Measurements from ENCODE around the gene SLC25A12. TPM values are rescaled to one million over a fixed set of nuclear protein-coding genes. Genes with fewer than 3 reads are reported as not detected.

Gene SLC25A12
- polyA plus RNA-seq, 3 donors, result 6.5 to 8.8 (median 7.0) TPM

DNA sequence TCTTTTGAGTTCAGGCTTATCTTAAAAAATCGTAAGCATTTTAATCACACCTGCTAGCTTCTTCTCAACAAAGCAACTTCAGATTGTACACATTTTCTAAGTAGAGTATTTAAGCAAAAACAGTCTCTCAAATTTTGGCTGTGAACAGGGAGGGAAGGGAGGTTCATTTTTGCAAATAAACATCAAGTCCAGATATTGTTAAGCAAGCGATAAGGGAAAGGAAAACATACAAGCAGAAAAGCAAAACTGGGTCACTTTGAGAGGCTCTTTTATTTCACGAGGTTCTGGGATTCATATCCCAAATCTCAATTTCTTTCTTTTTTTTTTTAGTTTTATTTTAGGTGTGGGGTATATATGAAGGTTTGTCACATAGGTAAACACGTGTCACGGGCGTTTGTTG lies 79.9 kb downstream of the SLC25A12 start:
- H3K4me3 Mint-ChIP-seq, result no peak overlapping the region
- no peaks in the 10 kb centered on the region for H3K9me3 ChIP-seq (replicated peaks in 1 of 2; ENCODE audit: control insufficient read depth in 1 of 2, insufficient read depth in 1 of 2, low read length in 2 of 2)
- H3K9ac ChIP-seq (ENCODE audit: insufficient read depth, low read length, poor library complexity, severe bottlenecking), result no peak overlapping the region
- no peaks in the 10 kb centered on the region for H3K27me3 Mint-ChIP-seq (ENCODE audit: low read depth in 3 of 3)
- H3K9me3 Mint-ChIP-seq, result no peaks in the 10 kb centered on the region
- H3K27ac ChIP-seq (ENCODE audit: low read depth in 1 of 2, low read length in 2 of 2), result no peak overlapping the region
- no peak for DNase-seq
- H3K27me3 ChIP-seq (ENCODE audit: control insufficient read depth in 2 of 2, insufficient read depth in 2 of 2, low read length in 2 of 2), result no peaks in the 10 kb centered on the region
- no peaks in the 10 kb centered on the region for H4K20me1 ChIP-seq (ENCODE audit: insufficient read depth, low read length)
- H3K79me2 ChIP-seq (ENCODE audit: insufficient read depth, low read length), result no peaks in the 10 kb centered on the region
- H3K4me3 ChIP-seq (replicated peaks in 1 of 3; ENCODE audit: low read depth in 2 of 3, low read length in 3 of 3), result no peak overlapping the region
- no CpG with 5 or more reads among the region's 6 CpGs for WGBS (ENCODE audit: insufficient coverage)
- no peak overlapping the region for H2AFZ ChIP-seq (ENCODE audit: insufficient read depth, low read depth, low read length, poor library complexity, severe bottlenecking)
- H3K4me1 ChIP-seq (ENCODE audit: control insufficient read depth in 1 of 2, insufficient read depth in 2 of 2, low read length in 2 of 2), result no peaks in the 10 kb centered on the region
- H3K4me2 ChIP-seq (replicated peaks; ENCODE audit: extremely low read depth, low read length, poor library complexity, severe bottlenecking), result no peak overlapping the region
- peaks cover 3 to 58% of the 10 kb centered on the region in 2 donors for H3K36me3 ChIP-seq (replicated peaks in 1 of 2; ENCODE audit: control insufficient read depth in 1 of 2, insufficient read depth in 2 of 2, low read length in 2 of 2)
- peaks cover 38 to 49% of the 10 kb centered on the region in 2 donors for H3K36me3 Mint-ChIP-seq
- H3K27ac Mint-ChIP-seq, result no peak overlapping the region
- TF ChIP-seq, protein P1, sequence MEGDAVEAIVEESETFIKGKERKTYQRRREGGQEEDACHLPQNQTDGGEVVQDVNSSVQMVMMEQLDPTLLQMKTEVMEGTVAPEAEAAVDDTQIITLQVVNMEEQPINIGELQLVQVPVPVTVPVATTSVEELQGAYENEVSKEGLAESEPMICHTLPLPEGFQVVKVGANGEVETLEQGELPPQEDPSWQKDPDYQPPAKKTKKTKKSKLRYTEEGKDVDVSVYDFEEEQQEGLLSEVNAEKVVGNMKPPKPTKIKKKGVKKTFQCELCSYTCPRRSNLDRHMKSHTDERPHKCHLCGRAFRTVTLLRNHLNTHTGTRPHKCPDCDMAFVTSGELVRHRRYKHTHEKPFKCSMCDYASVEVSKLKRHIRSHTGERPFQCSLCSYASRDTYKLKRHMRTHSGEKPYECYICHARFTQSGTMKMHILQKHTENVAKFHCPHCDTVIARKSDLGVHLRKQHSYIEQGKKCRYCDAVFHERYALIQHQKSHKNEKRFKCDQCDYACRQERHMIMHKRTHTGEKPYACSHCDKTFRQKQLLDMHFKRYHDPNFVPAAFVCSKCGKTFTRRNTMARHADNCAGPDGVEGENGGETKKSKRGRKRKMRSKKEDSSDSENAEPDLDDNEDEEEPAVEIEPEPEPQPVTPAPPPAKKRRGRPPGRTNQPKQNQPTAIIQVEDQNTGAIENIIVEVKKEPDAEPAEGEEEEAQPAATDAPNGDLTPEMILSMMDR (IDR thresholded peaks at IDR 0.05), result no peak
- intact Hi-C loops (cut with micrococcal nuclease), result no loop called here
- H3K4me1 Mint-ChIP-seq, result no peaks in the 10 kb centered on the region

DNA sequence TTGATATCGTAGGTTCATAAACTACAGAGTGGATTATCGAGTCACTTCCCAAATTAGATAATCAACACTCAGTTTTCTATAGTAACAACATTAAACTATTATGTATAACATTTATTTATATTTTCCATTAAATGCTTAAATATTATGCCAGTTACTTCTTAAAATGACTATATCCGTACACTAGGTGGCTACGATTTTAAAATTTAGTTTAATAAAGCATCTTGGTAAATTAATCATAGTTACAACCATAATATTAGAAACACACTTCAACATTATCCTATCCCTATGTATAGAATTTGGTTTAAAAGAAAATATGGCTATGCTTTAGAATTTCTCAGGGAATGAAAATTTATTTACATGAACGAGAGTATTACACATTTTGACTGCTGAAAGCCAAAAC lies 80.3 kb downstream of the SLC25A12 start:
- no peak overlapping the region for H3K27ac ChIP-seq (ENCODE audit: low read depth in 1 of 2, low read length in 2 of 2)
- peaks cover 42 to 53% of the 10 kb centered on the region in 2 donors for H3K36me3 Mint-ChIP-seq
- H2AFZ ChIP-seq (ENCODE audit: insufficient read depth, low read depth, low read length, poor library complexity, severe bottlenecking), result no peak overlapping the region
- no peaks in the 10 kb centered on the region for H3K4me1 Mint-ChIP-seq
- no peaks in the 10 kb centered on the region for H3K4me1 ChIP-seq (ENCODE audit: control insufficient read depth in 1 of 2, insufficient read depth in 2 of 2, low read length in 2 of 2)
- no peaks in the 10 kb centered on the region for H3K27me3 ChIP-seq (ENCODE audit: control insufficient read depth in 2 of 2, insufficient read depth in 2 of 2, low read length in 2 of 2)
- H3K4me3 Mint-ChIP-seq, result no peak overlapping the region
- H3K4me2 ChIP-seq (replicated peaks; ENCODE audit: extremely low read depth, low read length, poor library complexity, severe bottlenecking), result no peak overlapping the region
- no peaks in the 10 kb centered on the region for H3K9me3 ChIP-seq (replicated peaks in 1 of 2; ENCODE audit: control insufficient read depth in 1 of 2, insufficient read depth in 1 of 2, low read length in 2 of 2)
- WGBS (ENCODE audit: insufficient coverage), result no CpG with 5 or more reads among the region's 5 CpGs
- H3K79me2 ChIP-seq (ENCODE audit: insufficient read depth, low read length), result no peaks in the 10 kb centered on the region
- H3K4me3 ChIP-seq (replicated peaks in 1 of 3; ENCODE audit: low read depth in 2 of 3, low read length in 3 of 3), result no peak overlapping the region
- no peaks in the 10 kb centered on the region for H4K20me1 ChIP-seq (ENCODE audit: insufficient read depth, low read length)
- TF ChIP-seq, protein P1 (IDR thresholded peaks at IDR 0.05), result no peak
- intact Hi-C loops (cut with micrococcal nuclease), result no loop called here
- no peaks in the 10 kb centered on the region for H3K9me3 Mint-ChIP-seq
- H3K27ac Mint-ChIP-seq, result no peak overlapping the region
- no peak for DNase-seq
- no peaks in the 10 kb centered on the region for H3K27me3 Mint-ChIP-seq (ENCODE audit: low read depth in 3 of 3)
- no peak overlapping the region for H3K9ac ChIP-seq (ENCODE audit: insufficient read depth, low read length, poor library complexity, severe bottlenecking)
- H3K36me3 ChIP-seq (replicated peaks in 1 of 2; ENCODE audit: control insufficient read depth in 1 of 2, insufficient read depth in 2 of 2, low read length in 2 of 2), result peaks cover 3 to 61% of the 10 kb centered on the region in 2 donors

All from CD14-positive monocyte (primary cell).